HG03039 (cell line): ENCODE data around the gene PLEKHG2.

Source experiments
- ATAC-seq: cut with Tn5 transposase; IDR thresholded peaks from one replicate; pipeline ENCODE4 v1.9.1; 2021; ENCODE audit warnings: mild to moderate bottlenecking, moderate library complexity; ENCODE audit not compliant: unreplicated experiment

The PLEKHG2 gene

GRCh38 chr19:39473443-39473960 lies 61.0 kb downstream of the PLEKHG2 start:
- no peak for ATAC-seq

- ATAC-seq: no peak
These were observed 61.7 kb downstream of the PLEKHG2 start for GRCh38 chr19:39474139-39474620.

GRCh38 chr19:39475748-39476147 lies 63.3 kb downstream of the PLEKHG2 start:
- ATAC-seq: no peak
